ENCODE data around the gene NRBP1.

DNA sequence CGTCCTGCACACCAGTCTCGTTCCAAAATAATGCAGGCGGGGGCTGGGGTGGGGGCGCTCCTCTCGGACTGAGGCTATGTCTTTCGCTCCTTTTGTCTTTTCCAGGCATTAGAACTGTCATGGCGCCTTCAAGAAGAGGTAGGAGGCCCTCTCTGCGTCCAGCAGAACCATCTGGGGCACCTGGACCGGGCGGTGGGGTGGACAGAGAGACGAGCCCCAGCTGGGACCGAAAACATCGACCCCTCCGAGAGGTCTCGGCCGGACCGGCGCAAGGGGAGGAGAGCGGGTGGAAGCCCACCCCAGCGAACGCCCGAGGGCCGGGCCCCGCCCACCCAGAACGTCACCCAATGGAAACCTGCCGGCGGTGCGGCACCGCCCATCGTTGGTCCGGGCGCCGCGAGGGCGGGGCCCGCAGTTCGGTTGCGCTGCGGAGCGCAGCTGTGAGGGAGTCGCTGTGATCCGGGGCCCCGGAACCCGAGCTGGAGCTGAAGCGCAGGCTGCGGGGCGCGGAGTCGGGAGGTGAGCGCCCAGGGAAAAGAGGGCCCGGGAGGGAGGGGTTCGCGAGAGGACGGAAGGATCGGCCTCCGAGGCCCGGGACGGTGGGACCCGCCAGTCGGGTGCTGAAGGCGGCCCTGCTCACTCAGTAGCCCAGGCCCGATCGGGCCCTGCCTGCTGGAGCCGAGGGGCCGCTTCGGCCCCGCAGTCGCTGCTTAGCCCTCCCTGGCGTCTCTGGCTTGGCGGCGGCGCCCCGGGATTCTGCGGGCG, at the start of gene NRBP1:
- peak; percentile 81 for TF ChIP-seq TAF1 (IDR thresholded peaks at IDR 0.05; ENCODE audit: low read depth, low read length)
- TF ChIP-seq, protein P1, sequence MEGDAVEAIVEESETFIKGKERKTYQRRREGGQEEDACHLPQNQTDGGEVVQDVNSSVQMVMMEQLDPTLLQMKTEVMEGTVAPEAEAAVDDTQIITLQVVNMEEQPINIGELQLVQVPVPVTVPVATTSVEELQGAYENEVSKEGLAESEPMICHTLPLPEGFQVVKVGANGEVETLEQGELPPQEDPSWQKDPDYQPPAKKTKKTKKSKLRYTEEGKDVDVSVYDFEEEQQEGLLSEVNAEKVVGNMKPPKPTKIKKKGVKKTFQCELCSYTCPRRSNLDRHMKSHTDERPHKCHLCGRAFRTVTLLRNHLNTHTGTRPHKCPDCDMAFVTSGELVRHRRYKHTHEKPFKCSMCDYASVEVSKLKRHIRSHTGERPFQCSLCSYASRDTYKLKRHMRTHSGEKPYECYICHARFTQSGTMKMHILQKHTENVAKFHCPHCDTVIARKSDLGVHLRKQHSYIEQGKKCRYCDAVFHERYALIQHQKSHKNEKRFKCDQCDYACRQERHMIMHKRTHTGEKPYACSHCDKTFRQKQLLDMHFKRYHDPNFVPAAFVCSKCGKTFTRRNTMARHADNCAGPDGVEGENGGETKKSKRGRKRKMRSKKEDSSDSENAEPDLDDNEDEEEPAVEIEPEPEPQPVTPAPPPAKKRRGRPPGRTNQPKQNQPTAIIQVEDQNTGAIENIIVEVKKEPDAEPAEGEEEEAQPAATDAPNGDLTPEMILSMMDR (IDR thresholded peaks at IDR 0.05; ENCODE audit: control extremely low read depth in 1 of 3, insufficient read depth in 1 of 3, low read depth in 1 of 3, low read length in 3 of 3) = peak in 1 of 3 experiments; percentile 11; a peak in 1 of 4 replicates
- no peak for TF ChIP-seq CHD1 (IDR thresholded peaks at IDR 0.05; ENCODE audit: low read depth, low read length)
- TF ChIP-seq EP300 (IDR thresholded peaks at IDR 0.05; ENCODE audit: borderline replicate concordance in 1 of 2, low read depth in 2 of 2, low read length in 2 of 2) = peak in 1 of 2 experiments; percentile 34; a peak in 1 of 3 replicates
- TF ChIP-seq, protein P2, sequence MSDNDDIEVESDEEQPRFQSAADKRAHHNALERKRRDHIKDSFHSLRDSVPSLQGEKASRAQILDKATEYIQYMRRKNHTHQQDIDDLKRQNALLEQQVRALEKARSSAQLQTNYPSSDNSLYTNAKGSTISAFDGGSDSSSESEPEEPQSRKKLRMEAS (IDR thresholded peaks at IDR 0.05) = no peak
- TF ChIP-seq, protein P3, sequence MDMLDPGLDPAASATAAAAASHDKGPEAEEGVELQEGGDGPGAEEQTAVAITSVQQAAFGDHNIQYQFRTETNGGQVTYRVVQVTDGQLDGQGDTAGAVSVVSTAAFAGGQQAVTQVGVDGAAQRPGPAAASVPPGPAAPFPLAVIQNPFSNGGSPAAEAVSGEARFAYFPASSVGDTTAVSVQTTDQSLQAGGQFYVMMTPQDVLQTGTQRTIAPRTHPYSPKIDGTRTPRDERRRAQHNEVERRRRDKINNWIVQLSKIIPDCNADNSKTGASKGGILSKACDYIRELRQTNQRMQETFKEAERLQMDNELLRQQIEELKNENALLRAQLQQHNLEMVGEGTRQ (IDR thresholded peaks at IDR 0.05; ENCODE audit: low read length) = no peak
- TF ChIP-seq POLR2A (IDR thresholded peaks at IDR 0.05; ENCODE audit: control extremely low read depth in 1 of 2, low read depth in 2 of 2, low read length in 2 of 2) = peak; percentile 61 to 80
- TF ChIP-seq CHD2 (IDR thresholded peaks at IDR 0.05; ENCODE audit: low read length) = no peak
- TF ChIP-seq POLR2AphosphoS5 (IDR thresholded peaks at IDR 0.05; ENCODE audit: low read depth, low read length) = peak; percentile 65
- TF ChIP-seq, protein P4, sequence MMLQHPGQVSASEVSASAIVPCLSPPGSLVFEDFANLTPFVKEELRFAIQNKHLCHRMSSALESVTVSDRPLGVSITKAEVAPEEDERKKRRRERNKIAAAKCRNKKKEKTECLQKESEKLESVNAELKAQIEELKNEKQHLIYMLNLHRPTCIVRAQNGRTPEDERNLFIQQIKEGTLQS (IDR thresholded peaks at IDR 0.05; ENCODE audit: insufficient read depth, low read depth, low read length) = no peak
- no peak for TF ChIP-seq HDAC6 (IDR thresholded peaks at IDR 0.05; ENCODE audit: low read depth, low read length)
- peak; percentile 74 for TF ChIP-seq ASH2L (IDR thresholded peaks at IDR 0.05; ENCODE audit: low read length)
- TF ChIP-seq SAP30 (IDR thresholded peaks at IDR 0.05; ENCODE audit: insufficient read depth, insufficient replicate concordance, low read length) = no peak
- TF ChIP-seq EZH2 (IDR thresholded peaks at IDR 0.05; ENCODE audit: low read depth, low read length, severe bottlenecking) = no peak

All from H1 (cell line).